GM04504 (cell line): Measurements from ENCODE around the gene PIK3R4.
A peak's percentile ranks its signal among the peaks of the same experiment; 100 is the strongest.

Experiments used
- DNase-seq: peaks from one replicate; pipeline ENCODE4 v3.0.0-alpha.2; 2012; ENCODE audit warnings: low read depth

Gene PIK3R4

DNA sequence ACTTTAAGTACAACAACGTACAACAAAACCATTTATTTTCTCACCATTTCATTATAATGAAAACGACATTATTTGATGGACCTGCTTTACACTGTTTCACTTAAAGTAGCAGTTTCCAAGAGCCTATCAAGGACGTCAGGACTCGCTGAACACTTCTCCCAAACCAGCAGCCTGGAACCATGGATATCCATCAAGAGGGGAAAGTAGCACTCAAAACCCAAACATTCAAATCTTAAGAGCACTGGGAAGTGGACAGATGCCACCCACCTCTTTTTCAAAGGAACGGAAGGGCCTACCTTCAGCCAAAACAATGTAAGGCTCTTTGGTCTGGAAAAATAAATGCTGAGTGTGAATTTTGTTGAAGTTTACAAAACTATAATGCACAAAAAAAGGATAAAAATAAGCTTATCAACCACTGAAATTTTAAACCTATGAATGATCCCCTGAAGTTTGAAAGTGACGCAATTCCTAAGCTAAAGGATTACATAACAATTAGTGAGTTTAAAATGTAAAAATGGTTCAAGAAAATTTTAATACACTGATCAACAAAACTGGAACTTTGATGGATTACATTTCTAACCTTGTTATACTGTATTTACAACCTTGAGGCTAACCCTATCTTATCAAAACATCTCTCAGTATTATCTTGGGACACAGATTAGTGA, 4.6 kb downstream of the PIK3R4 start:
- DNase-seq = no peak

- DNase-seq = no peak
Measured at GRCh38 chr3:130739848-130740247, 6.8 kb downstream of the PIK3R4 start.

DNA sequence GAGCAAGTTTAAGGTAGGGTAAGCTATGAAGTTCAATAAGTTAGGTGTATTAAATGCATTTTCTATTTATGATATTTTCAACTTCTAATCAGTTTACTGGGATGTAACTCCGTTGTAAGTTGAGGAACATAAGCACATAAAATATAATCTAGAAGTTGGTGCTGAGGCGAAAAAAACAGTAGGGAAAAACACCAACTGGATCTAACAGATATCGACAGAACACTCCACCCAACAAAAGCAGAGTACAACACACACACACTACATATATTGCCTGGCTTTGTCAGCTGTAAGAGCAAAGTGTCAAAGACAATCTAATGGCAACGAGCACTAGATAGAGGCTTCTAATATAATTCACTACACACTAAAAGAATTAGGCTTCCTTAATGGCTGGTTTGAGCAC, 8.4 kb downstream of the PIK3R4 start:
- no peak for DNase-seq

GRCh38 chr3:130737622-130738021, 9.0 kb downstream of the PIK3R4 start:
- no peak for DNase-seq

- DNase-seq = no peak
Measured at GRCh38 chr3:130733236-130733875, 13.3 kb downstream of the PIK3R4 start.

DNA sequence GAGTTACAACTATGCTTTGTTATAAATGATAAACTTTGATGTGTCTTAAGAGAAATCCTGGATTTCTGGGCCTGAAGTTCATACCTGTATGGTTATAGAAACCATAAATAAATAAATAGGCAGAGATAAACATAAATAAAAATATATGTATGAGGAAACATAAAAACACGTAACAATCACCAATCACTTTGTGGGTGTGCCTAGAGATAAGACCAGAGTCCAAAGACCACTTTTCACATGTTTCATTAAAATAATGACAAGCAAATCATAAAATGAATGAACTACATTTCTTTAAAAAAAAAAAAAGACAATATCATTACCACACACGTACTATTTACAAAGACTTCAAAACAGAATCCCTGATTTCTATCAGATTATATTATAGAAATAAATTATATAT, 14.1 kb downstream of the PIK3R4 start:
- no peak for DNase-seq

- no peak for DNase-seq
Measured at GRCh38 chr3:130731817-130732216, 14.8 kb downstream of the PIK3R4 start.

DNA sequence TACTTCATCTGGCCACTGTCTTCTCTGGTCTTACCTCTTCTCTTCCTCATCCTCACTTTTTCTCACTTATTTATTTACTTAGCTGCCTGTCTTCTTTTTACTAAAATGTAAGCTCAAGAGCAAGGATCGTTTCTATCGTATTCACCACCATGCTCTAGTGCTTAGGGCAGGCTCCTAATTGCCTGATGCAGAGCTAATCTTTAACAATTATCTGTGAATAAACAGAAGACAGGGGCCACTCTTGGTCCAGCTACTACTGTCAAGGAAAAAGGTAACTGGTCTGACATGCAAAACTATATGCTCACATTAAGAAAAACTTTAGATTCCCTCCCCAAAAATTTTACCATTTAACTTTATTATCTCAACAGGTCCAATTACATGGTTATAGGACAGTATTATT, 17.5 kb downstream of the PIK3R4 start:
- no peak for DNase-seq

GRCh38 chr3:130728037-130728436, 18.6 kb downstream of the PIK3R4 start:
- no peak for DNase-seq

- no peak for DNase-seq
Measured at GRCh38 chr3:130725746-130726145, 20.9 kb downstream of the PIK3R4 start.

GRCh38 chr3:130715616-130716015, 31.0 kb downstream of the PIK3R4 start:
- DNase-seq = no peak

- no peak for DNase-seq
Measured at GRCh38 chr3:130712718-130713423, 33.8 kb downstream of the PIK3R4 start.

GRCh38 chr3:130711565-130712324, 34.9 kb downstream of the PIK3R4 start:
- DNase-seq = no peak

DNA sequence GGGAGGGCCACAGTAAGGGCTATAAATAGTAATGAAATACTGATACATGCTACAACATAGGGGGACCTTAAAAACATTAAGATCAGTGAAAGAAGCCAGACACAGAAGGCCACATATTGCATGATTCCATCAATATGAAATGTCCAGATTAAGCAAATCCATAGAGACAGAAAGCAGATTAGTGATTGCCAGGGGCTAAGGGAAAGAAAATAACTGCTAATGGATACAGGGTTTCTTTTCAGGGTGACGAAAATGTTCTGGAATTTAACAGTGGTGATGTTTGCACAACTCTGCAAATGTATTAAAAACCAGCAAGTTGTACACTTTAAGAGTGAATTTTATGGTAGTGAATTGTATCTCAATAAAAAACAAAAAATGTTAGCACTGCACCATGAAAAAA, 37.0 kb downstream of the PIK3R4 start:
- DNase-seq = no peak

GRCh38 chr3:130707902-130708601, 38.6 kb downstream of the PIK3R4 start:
- DNase-seq = peak; percentile 20

DNA sequence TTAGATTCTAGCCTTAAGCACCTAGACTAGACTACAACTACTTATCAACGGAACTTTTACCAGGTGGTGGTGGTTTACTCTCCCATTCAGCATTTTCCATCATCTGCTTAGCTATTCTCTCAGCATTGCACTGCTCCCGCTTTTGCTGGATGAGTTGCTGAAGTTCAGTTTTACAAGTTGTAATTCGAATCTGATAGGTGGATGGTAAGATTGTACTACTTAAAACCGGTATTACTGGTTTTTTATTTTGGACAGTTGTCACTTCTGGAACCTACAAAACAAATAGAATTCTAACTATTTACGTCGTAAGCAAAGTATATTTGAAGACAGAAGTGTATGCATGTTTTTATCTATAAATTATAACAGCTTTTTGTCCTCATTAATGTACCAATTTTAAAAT, 41.1 kb downstream of the PIK3R4 start:
- DNase-seq = no peak

DNA sequence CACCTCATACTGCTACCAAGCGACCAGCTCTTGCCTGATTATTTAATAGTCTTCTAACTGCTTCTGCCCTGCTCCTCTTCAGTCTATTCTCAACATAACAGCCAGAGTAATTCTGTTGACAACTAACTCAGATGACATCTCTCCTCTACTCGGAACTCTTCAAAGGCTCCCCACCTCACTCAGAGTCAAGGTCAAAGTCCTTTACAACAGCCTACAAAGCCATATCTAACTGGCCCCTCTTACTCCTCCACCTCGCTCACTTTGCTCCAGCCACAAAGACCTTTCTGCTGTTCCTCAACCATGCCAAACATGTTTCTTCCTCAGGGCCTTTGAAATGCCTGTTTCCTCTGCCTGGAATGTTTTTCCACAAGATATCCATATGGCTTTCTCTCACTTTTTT, 43.6 kb downstream of the PIK3R4 start:
- DNase-seq = no peak

DNA sequence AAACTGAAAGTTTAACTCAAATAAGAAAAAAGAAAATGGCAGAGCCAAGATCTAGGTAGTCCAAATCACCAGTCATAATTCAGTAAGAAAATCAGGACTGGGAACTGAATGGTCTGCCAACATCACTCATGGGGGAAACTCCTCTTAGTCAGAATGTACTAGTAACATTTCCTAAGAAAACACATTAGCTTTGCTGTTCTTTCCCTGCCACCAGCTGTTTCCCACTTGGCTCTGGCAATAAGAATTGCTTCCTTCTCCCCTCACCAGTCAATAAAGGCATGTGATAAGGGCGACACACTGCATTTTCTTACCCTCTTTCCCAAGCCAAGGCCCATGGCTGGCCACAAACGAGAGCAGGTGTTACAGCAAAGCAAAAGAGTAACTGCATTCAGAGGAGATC, 46.1 kb downstream of the PIK3R4 start:
- DNase-seq = no peak

DNA sequence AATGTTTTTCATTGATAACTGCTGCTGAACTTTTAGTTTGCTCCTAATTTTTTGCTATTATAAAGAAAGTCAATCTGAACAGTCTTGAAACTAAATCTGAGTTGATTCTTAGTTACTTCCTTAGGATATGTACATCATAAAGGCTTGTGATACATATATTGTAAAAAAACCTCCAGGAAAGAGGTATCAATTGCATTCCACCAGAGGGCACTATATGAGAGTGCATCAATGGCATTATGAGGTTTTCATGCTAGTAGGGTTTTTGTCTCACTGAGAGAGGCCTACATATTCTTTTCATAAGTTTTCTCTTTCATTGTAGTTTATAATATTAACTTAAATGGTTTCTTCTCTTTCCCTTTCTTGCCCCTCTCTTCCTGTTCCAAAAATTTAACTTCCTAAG, 46.9 kb downstream of the PIK3R4 start:
- DNase-seq = no peak

GRCh38 chr3:130693314-130693713, 53.3 kb downstream of the PIK3R4 start:
- DNase-seq = no peak

DNA sequence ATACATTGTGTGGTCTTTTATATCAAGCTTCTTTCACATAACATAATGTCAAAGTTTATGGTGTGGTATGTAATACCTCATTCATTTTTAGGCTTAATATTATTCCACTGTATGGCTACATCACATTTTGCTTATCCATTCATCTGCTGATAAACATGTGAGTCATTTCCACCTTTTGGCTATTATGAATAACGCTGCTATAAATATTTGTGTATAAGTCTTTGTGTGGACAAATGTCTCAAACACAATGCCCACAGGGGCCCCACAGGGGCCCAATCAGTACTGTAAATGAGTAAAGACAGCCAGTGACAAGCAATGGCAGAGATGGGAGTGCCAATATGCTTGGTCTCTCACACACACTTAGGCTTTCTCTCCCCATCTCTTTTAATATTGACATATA, 54.2 kb downstream of the PIK3R4 start:
- no peak for DNase-seq
